H1 (cell line): ENCODE data around the gene POFUT2. TPM values are rescaled to one million over a fixed set of nuclear protein-coding genes. Genes with fewer than 3 reads are reported as not detected.

Experiments used
- CTCF ChIA-PET: fragments of 300-600 bp; sonication (Branson Sonifier 250); formaldehyde crosslinking; loops from one replicate; lab custom pipeline; 2021; ENCODE audit not compliant: partially characterized antibody; lab: Charles Lee
- POLR2A ChIA-PET: fragments of 300-600 bp; sonication (Branson Sonifier 250); formaldehyde crosslinking; loops from one replicate; lab custom pipeline; 2021; ENCODE audit warnings: inconsistent platforms; ENCODE audit not compliant: partially characterized antibody; lab: Charles Lee
- DNase-seq, 2 experiments: peaks; one replicate each; pipeline versions ENCODE4 v3.0.0 to v3.0.0-alpha.2; 2010 to 2022; ENCODE audit warnings: low spot score in 2 of 2, low read depth in 1 of 2, mixed read lengths in 1 of 2
- FAIRE-seq: peaks from 2 replicates; lab custom pipeline; 2011; peaks lifted over from hg19 to GRCh38; lab: Jason Lieb, UNC
- H2AFZ ChIP-seq: 2 replicates; pipeline ENCODE4 v1.8.1; 2012; ENCODE audit warnings: low read length, inconsistent platforms
- H2AK5ac ChIP-seq: 2 replicates; pipeline ENCODE4 v1.6.1; 2013; ENCODE audit warnings: low read depth, low read length
- H2BK120ac ChIP-seq: replicated peaks from 2 replicates; pipeline ENCODE3; 2013; ENCODE audit warnings: low read depth, low read length, inconsistent platforms
- H2BK12ac ChIP-seq: 2 replicates; pipeline ENCODE4 v1.6.1; 2013; ENCODE audit warnings: low read depth, low read length
- H2BK15ac ChIP-seq: 2 replicates; pipeline ENCODE4 v1.6.1; 2013; ENCODE audit warnings: low read length
- H2BK20ac ChIP-seq: 2 replicates; pipeline ENCODE4 v1.6.1; 2013; ENCODE audit warnings: low read length
- H2BK5ac ChIP-seq: 2 replicates; pipeline ENCODE4 v1.6.1; 2013; ENCODE audit warnings: low read depth, low read length
- H3K14ac ChIP-seq: 2 replicates; pipeline ENCODE4 v1.6.1; 2013; ENCODE audit warnings: inconsistent platforms; ENCODE audit not compliant: insufficient read length
- H3K18ac ChIP-seq: 2 replicates; pipeline ENCODE4 v1.6.1; 2013; ENCODE audit warnings: low read length; ENCODE audit errors: extremely low read depth
- H3K23ac ChIP-seq: 2 replicates; pipeline ENCODE4 v1.6.1; 2013; ENCODE audit warnings: inconsistent platforms; ENCODE audit not compliant: insufficient read length
- H3K23me2 ChIP-seq: 2 replicates; pipeline ENCODE4 v1.6.1; 2013; ENCODE audit warnings: low read depth, low read length
- H3K27ac ChIP-seq: 2 replicates; pipeline ENCODE4 v1.6.1; 2011; ENCODE audit warnings: low read depth, low read length, inconsistent platforms
- H3K27me3 ChIP-seq, 4 experiments: replicated peaks in 1 of 4; 1 replicate in 1 of 4; 2 replicates in 3 of 4; pipeline versions ENCODE4 v1.6.1 to v1.8.1; 2011 to 2013; ENCODE audit warnings: low read length in 3 of 4, mild to moderate bottlenecking in 3 of 4, inconsistent platforms in 2 of 4, mixed read lengths in 2 of 4, moderate library complexity in 1 of 4; ENCODE audit not compliant: control insufficient read depth in 3 of 4, insufficient read depth in 3 of 4; ENCODE audit errors: extremely low read depth in 1 of 4
- H3K36me3 ChIP-seq, 4 experiments: 2 replicates each; pipeline versions ENCODE4 v1.6.1 to v1.8.1; 2011 to 2013; ENCODE audit warnings: mild to moderate bottlenecking in 4 of 4, low read length in 3 of 4, moderate library complexity in 2 of 4, control low read depth in 1 of 4, inconsistent platforms in 1 of 4; ENCODE audit not compliant: insufficient read depth in 4 of 4, control insufficient read depth in 2 of 4
- H3K4ac ChIP-seq: replicated peaks from 2 replicates; pipeline ENCODE3; 2013; ENCODE audit warnings: low read length, low read depth, mixed read lengths, inconsistent platforms; ENCODE audit not compliant: insufficient read length
- H3K4me1 ChIP-seq, 4 experiments: replicated peaks in 1 of 4; 1 replicate in 1 of 4; 2 replicates in 3 of 4; pipeline versions ENCODE4 v1.6.1 to v1.8.1; 2011 to 2013; ENCODE audit warnings: low read length in 3 of 4, inconsistent platforms in 2 of 4, mixed read lengths in 1 of 4; ENCODE audit not compliant: insufficient read depth in 4 of 4, control insufficient read depth in 3 of 4
- H3K4me2 ChIP-seq, 2 experiments: 2 replicates each; pipeline versions ENCODE4 v1.6.1 to v1.8.1; 2011 to 2013; ENCODE audit warnings: low read depth in 2 of 2, low read length in 2 of 2, control low read depth in 1 of 2, inconsistent platforms in 1 of 2, mild to moderate bottlenecking in 1 of 2; ENCODE audit not compliant: insufficient read depth in 1 of 2
- H3K4me3 ChIP-seq, 4 experiments: fragments of 200-600, 300-600 bp in 1 of 4; sonication (generic), shearing (Covaris generic), sonication (Bioruptor Twin) in 1 of 4; 2 replicates each; pipeline versions ENCODE4 v1.5.1 to v1.8.1; 2011 to 2016; ENCODE audit warnings: low read length in 4 of 4, low read depth in 3 of 4, control low read depth in 2 of 4, inconsistent platforms in 2 of 4, mild to moderate bottlenecking in 2 of 4, mixed read lengths in 1 of 4, moderate library complexity in 1 of 4; ENCODE audit not compliant: insufficient read depth in 2 of 4; ENCODE audit errors: extremely low read depth in 1 of 4
- H3K56ac ChIP-seq: replicated peaks from 2 replicates; pipeline ENCODE3; 2013; ENCODE audit warnings: low read depth, mild to moderate bottlenecking, mixed read lengths, low read length, inconsistent platforms; ENCODE audit not compliant: insufficient read length
- H3K79me1 ChIP-seq: 2 replicates; pipeline ENCODE4 v1.6.1; 2013; ENCODE audit warnings: low read depth, low read length, control low read depth
- H3K79me2 ChIP-seq, 2 experiments: 2 replicates each; pipeline versions ENCODE4 v1.6.1 to v1.8.1; 2012 to 2013; ENCODE audit warnings: low read length in 2 of 2, mild to moderate bottlenecking in 2 of 2, inconsistent platforms in 1 of 2; ENCODE audit not compliant: insufficient read depth in 2 of 2, control insufficient read depth in 1 of 2
- H3K9ac ChIP-seq, 4 experiments: replicated peaks in 1 of 4; 1 replicate in 1 of 4; 2 replicates in 3 of 4; pipeline versions ENCODE4 v1.6.1 to v1.8.1; 2011 to 2013; ENCODE audit warnings: low read depth in 3 of 4, low read length in 3 of 4, control low read depth in 2 of 4, mild to moderate bottlenecking in 2 of 4, moderate library complexity in 2 of 4, inconsistent platforms in 1 of 4; ENCODE audit errors: extremely low read depth in 1 of 4
- H3K9me3 ChIP-seq, 2 experiments: 2 replicates each; pipeline versions ENCODE4 v1.6.1 to v1.8.1; 2012 to 2013; ENCODE audit warnings: mild to moderate bottlenecking in 2 of 2, moderate library complexity in 2 of 2, control low read depth in 1 of 2, inconsistent platforms in 1 of 2, low read depth in 1 of 2, low read length in 1 of 2, mixed read lengths in 1 of 2; ENCODE audit not compliant: insufficient read depth in 2 of 2
- H4K20me1 ChIP-seq, 2 experiments: replicated peaks in 1 of 2; 2 replicates each; pipeline versions ENCODE3 to v1.8.1; 2011 to 2013; ENCODE audit warnings: inconsistent platforms in 2 of 2, low read length in 2 of 2, mild to moderate bottlenecking in 1 of 2; ENCODE audit not compliant: insufficient read depth in 2 of 2, control insufficient read depth in 1 of 2
- H4K5ac ChIP-seq: 2 replicates; pipeline ENCODE4 v1.6.1; 2013; ENCODE audit warnings: low read length, low read depth, mixed read lengths, inconsistent platforms; ENCODE audit not compliant: insufficient read length
- H4K8ac ChIP-seq: 2 replicates; pipeline ENCODE4 v1.8.0; 2013; ENCODE audit warnings: mild to moderate bottlenecking, moderate library complexity, low read length, inconsistent platforms; ENCODE audit not compliant: insufficient read depth; ENCODE audit errors: extremely low read depth
- H4K91ac ChIP-seq: replicated peaks from 2 replicates; pipeline ENCODE3; 2013; ENCODE audit warnings: low read length, mixed read lengths, inconsistent platforms; ENCODE audit not compliant: insufficient read length
- BCL11A ChIP-seq, 2 experiments: IDR thresholded peaks; one replicate each; pipeline ENCODE4 v1.6.1; 2011; ENCODE audit warnings: low read depth in 2 of 2, low read length in 2 of 2, mild to moderate bottlenecking in 2 of 2
- WGBS, 2 experiments: shearing (Covaris generic) in 1 of 2; methylation state at CpG; one replicate each; pipeline versions ENCODE4 v1.1.6 to v1.1.7; 2013 to 2015; ENCODE audit warnings: low lambda C conversion rate in 2 of 2, mixed read lengths in 2 of 2, inconsistent platforms in 1 of 2, low coverage in 1 of 2, missing lambda C conversion rate in 1 of 2; ENCODE audit not compliant: insufficient replicate concordance in 2 of 2, insufficient coverage in 1 of 2, insufficient read length in 1 of 2; ENCODE audit errors: extremely low coverage in 1 of 2, missing lambda C conversion rate in 1 of 2; 5-methylcytosine and 5-hydroxymethylcytosine counted together
- polyA plus RNA-seq, 7 experiments: library from polyadenylated mRNA; depleted of rRNA in 3 of 7; stranded (reverse) in 5 of 7; unstranded in 2 of 7; fragments of >200 nt in 5 of 7; fragments of 200-250 nt in 2 of 7; gene quantifications; 1 replicate in 5 of 7; 2 replicates in 1 of 7; 4 replicates in 1 of 7; pipeline versions ENCODE4 v1.2.1 to v1.2.3, GENCODE V29; 2011 to 2013; ENCODE audit warnings: missing spikeins in 2 of 7, mixed read lengths in 2 of 7
- total RNA-seq: library from RNA; stranded (reverse); fragmentation: NEBNext Ultra II Directional; extraction: Animal tissue kit (Norgen Biotek cat#: 25700); gene quantifications from 2 replicates; pipeline ENCODE4 v1.2.1, GENCODE V29; 2021

POFUT2 gene
- total and polyA plus RNA-seq, 2 of the 8 experiments (the other 6 are each of a cell fraction or from before 2014, with no cell fraction given), result 13.7 to 32.1 TPM

DNA sequence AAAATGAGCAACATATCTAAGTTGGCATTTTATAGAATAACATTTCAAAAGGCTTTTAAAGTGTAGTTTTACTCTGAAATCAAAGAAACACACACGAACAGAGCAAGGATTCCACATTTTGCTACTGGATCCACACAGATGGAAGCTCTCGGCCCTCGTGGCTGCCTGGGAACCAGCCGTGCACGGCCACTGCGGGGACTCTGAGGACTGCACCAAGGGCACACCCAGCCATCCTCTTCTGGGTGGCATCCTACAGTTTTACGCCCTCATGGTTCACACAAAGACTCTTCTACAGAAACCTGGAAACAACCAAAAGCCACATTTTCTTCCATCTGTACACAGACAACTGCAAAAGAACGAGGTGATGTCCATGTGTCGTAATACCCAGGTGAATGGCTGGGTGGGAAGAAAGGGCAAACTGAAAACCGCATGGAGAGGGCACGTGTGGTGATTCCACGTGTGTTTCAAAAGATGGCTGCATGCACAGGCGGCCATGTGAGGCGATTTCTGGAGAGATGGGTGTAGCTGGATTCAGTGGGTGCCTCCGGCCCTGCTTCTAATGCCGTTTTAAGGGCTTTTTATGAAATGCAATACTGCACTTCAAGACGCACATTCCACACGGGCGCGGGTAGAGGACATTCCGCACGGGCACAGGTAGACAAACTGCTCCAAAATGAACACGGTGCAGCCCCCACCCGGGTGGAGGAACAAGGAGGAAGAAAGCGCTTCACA, 8.1 kb downstream of the POFUT2 start:
- no peak overlapping the region for H2AK5ac ChIP-seq
- peaks cover 15% of the 10 kb centered on the region for H3K79me1 ChIP-seq
- no peak overlapping the region for H3K14ac ChIP-seq
- no peak overlapping the region for H3K56ac ChIP-seq
- H3K4me2 ChIP-seq, result no peak overlapping the region
- 0 out of 4 replicates have a peak, but pooled peaks cover 0 to 2% of the 10 kb centered on the region in 2 experiments for H3K9me3 ChIP-seq
- H2AFZ ChIP-seq, result no peak overlapping the region
- H2BK5ac ChIP-seq, result no peak overlapping the region
- no peak overlapping the region for H2BK12ac ChIP-seq
- H3K27ac ChIP-seq, result no peak overlapping the region
- H2BK20ac ChIP-seq, result no peak overlapping the region
- 92% methylated on average over 24 of the region's 25 CpGs; no CpG with 5 or more reads in 1 of the 2 experiments for WGBS, 2 experiments
- H3K4ac ChIP-seq, result no peak overlapping the region
- no peaks in the 10 kb centered on the region for H3K27me3 ChIP-seq
- peaks cover 16 to 28% of the 10 kb centered on the region in 2 experiments for H4K20me1 ChIP-seq
- ChIA-PET CTCF (interaction anchor here (0.6 to 3.0 kb wide), 4 partner anchors 10 to 900 kb away, joined by 3 to 16 read pairs (median 4); no protein-coding TSS in a partner anchor), POLR2A (interaction anchor here (0.7 kb wide), 1 partner anchor 133 kb away, joined by 5 read pairs; no protein-coding TSS in a partner anchor)
- no peak overlapping the region for H3K23ac ChIP-seq
- peaks cover 0 to 11% of the 10 kb centered on the region in 2 experiments; a peak in 1 of 4 replicates for H3K79me2 ChIP-seq
- H2BK120ac ChIP-seq, result no peak overlapping the region
- H3K23me2 ChIP-seq, result no peaks in the 10 kb centered on the region
- H3K9ac ChIP-seq, result no peak overlapping the region
- FAIRE-seq (no peak), DNase-seq (no peak)
- H4K8ac ChIP-seq, result no peak overlapping the region; the same call in 1 of the 2 replicates
- H2BK15ac ChIP-seq, result no peak overlapping the region
- no peak overlapping the region for H3K18ac ChIP-seq
- H3K36me3 ChIP-seq, result peaks cover 14 to 76% (median 60%) of the 10 kb centered on the region in 4 experiments
- TF ChIP-seq BCL11A (IDR thresholded peaks at IDR 0.05; ENCODE audit: low read depth in 2 of 2, low read length in 2 of 2), result no peak
- no peaks in the 10 kb centered on the region for H3K4me1 ChIP-seq
- no peak overlapping the region for H3K4me3 ChIP-seq
- no peak overlapping the region for H4K91ac ChIP-seq
- no peak overlapping the region for H4K5ac ChIP-seq
